Activated CD8-positive, alpha-beta memory T cell treated with anti-CD3 and anti-CD28 coated beads for 36 hours (primary cell): Measurements from ENCODE around the gene OR4A15. TPM values are rescaled to one million over a fixed set of nuclear protein-coding genes. Genes with fewer than 3 reads are reported as not detected.

Experiments used
- CTCF ChIA-PET: fragments of 350-600 bp; sonication (Branson Sonifier 250); formaldehyde crosslinking; loops from one replicate; lab custom pipeline; 2021; ENCODE audit warnings: antibody characterized with exemption; lab: Charles Lee
- POLR2A ChIA-PET: fragments of 350-600 bp; sonication (Branson Sonifier 250); formaldehyde crosslinking; loops from one replicate; lab custom pipeline; 2021; ENCODE audit warnings: antibody characterized with exemption; lab: Charles Lee
- total RNA-seq, 2 experiments: library from RNA; stranded (reverse); gene quantifications; one replicate each; pipeline ENCODE4 v1.2.3, GENCODE V29; 2021

The OR4A15 gene
- not detected for total RNA-seq

GRCh38 chr11:55367674-55368073 is at the start of gene OR4A15:
TSS of gene OR4A15 (plus strand) at chr11:55367974. CDS start at chr11:55367974, 0 bp downstream.
- POLR2A ChIA-PET, result no interaction called here
- CTCF ChIA-PET, result no interaction called here

DNA sequence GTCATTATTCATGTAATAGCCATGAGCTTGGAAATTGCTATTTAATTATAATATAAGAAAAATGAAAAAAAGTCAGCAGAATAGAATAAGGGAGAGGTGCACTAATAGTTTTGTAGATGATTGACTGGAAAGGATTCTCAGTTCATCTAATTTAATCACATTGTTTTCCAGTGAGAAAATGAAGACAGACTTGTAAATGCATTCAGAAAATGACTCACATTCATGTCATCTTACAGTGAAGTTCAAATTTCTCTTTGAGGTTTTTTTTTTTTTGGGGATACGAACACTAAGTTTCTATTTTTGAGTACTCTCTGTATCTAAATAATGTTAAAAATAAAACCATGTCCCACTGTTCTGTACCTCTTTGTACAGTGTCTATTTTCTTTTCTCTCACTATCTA is 43.3 kb upstream of the OR4A15 start:
- POLR2A ChIA-PET, result no interaction called here
- CTCF ChIA-PET, result no interaction called here

GRCh38 chr11:55342901-55343300 is 24.9 kb upstream of the OR4A15 start, which contains the start of gene OR4A16:
TSS of gene OR4A16 (plus strand) at chr11:55343201. CDS start at chr11:55343201, 0 bp downstream.
- ChIA-PET POLR2A (no interaction called here), CTCF (no interaction called here)

- ChIA-PET CTCF (no interaction called here), POLR2A (no interaction called here)
Observed at GRCh38 chr11:55345306-55345705, 22.5 kb upstream of the OR4A15 start.

- POLR2A ChIA-PET, result no interaction called here
Observed at GRCh38 chr11:55349032-55349431, 18.7 kb upstream of the OR4A15 start.

GRCh38 chr11:55357560-55358184 is 10.1 kb upstream of the OR4A15 start:
- CTCF ChIA-PET, result no interaction called here
- POLR2A ChIA-PET, result no interaction called here

More at GRCh38 chr11:55349032-55349431, 18.7 kb upstream of the OR4A15 start:
- CTCF ChIA-PET, result no interaction called here

GRCh38 chr11:55401011-55401410 is 33.2 kb downstream of the OR4A15 start:
- ChIA-PET CTCF (no interaction called here), POLR2A (no interaction called here)

Other genes with a start within 250 kb of the OR4A15 start
- gene TRIM48, start 105.8 kb upstream of the OR4A15 start, total RNA-seq, result not detected
- not detected for gene OR4A16, start 24.8 kb upstream of the OR4A15 start, total RNA-seq
- gene OR4C15, start 186.5 kb downstream of the OR4A15 start, total RNA-seq, result not detected
- not detected for gene OR4C16, start 204.2 kb downstream of the OR4A15 start, total RNA-seq
- gene OR4C11, start 239.7 kb downstream of the OR4A15 start, total RNA-seq, result not detected